ENCODE results near the gene PITX1.

- TF ChIP-seq EZH2 (IDR thresholded peaks at IDR 0.05; ENCODE audit: borderline replicate concordance, low read depth, low read length, severe bottlenecking) (peak; percentile 73), FOS (IDR thresholded peaks at IDR 0.05; ENCODE audit: borderline replicate concordance, insufficient read depth, low read length) (no peak), MYC (IDR thresholded peaks at IDR 0.05; ENCODE audit: low read depth, low read length) (no peak), CTCF (IDR thresholded peaks at IDR 0.05; ENCODE audit: extremely low read depth in 1 of 2, insufficient read depth in 1 of 2, low read depth in 1 of 2, low read length in 2 of 2) (no peak), POLR2A (IDR thresholded peaks at IDR 0.05; ENCODE audit: low read depth, low read length) (no peak), POLR2AphosphoS5 (IDR thresholded peaks at IDR 0.05; ENCODE audit: insufficient read depth, low read depth, low read length) (no peak), MAX (IDR thresholded peaks at IDR 0.05; ENCODE audit: insufficient read depth, insufficient read length) (no peak), JUN (IDR thresholded peaks at IDR 0.05; ENCODE audit: borderline replicate concordance, insufficient read depth, insufficient read length, low read depth) (no peak), GATA2 (IDR thresholded peaks at IDR 0.05; ENCODE audit: insufficient read depth, insufficient read length, low read depth, low read length) (no peak)
Measured at GRCh38 chr5:135050244-135050767, 16.3 kb upstream of the PITX1 start.
